GM18519 (cell line): ENCODE results near the gene PRR16.

Experiments
- ATAC-seq: cut with Tn5 transposase; IDR thresholded peaks from one replicate; pipeline ENCODE4 v1.9.1; 2021; ENCODE audit warnings: mild to moderate bottlenecking, moderate library complexity; ENCODE audit not compliant: unreplicated experiment, low FRiP score

The PRR16 gene

GRCh38 chr5:120564013-120564412, 99.9 kb downstream of the PRR16 start:
- ATAC-seq, result no peak

- ATAC-seq, result no peak
Measured at GRCh38 chr5:120567066-120567465, 103.0 kb downstream of the PRR16 start.

GRCh38 chr5:120567921-120568320, 103.8 kb downstream of the PRR16 start:
- no peak for ATAC-seq

- ATAC-seq, result no peak
Measured at GRCh38 chr5:120568711-120569110, 104.6 kb downstream of the PRR16 start.

GRCh38 chr5:120576588-120576987, 112.5 kb downstream of the PRR16 start:
- no peak for ATAC-seq

GRCh38 chr5:120582635-120583034, 118.5 kb downstream of the PRR16 start:
- ATAC-seq, result no peak

- ATAC-seq, result no peak
Measured at GRCh38 chr5:120586646-120587045, 122.5 kb downstream of the PRR16 start.

- no peak for ATAC-seq
Measured at GRCh38 chr5:120591911-120592310, 127.8 kb downstream of the PRR16 start.

GRCh38 chr5:120599576-120599975, 135.5 kb downstream of the PRR16 start:
- no peak for ATAC-seq

- ATAC-seq, result no peak
Measured at GRCh38 chr5:120600639-120601038, 136.5 kb downstream of the PRR16 start.

GRCh38 chr5:120602033-120602432, 137.9 kb downstream of the PRR16 start:
- ATAC-seq, result no peak

GRCh38 chr5:120604884-120605283, 140.8 kb downstream of the PRR16 start:
- ATAC-seq, result no peak

- no peak for ATAC-seq
Measured at GRCh38 chr5:120605325-120606079, 141.4 kb downstream of the PRR16 start.

GRCh38 chr5:120609570-120609969, 145.5 kb downstream of the PRR16 start:
- no peak for ATAC-seq

GRCh38 chr5:120610145-120610544, 146.0 kb downstream of the PRR16 start:
- ATAC-seq, result no peak

- ATAC-seq, result no peak
Measured at GRCh38 chr5:120613729-120614128, 149.6 kb downstream of the PRR16 start.

GRCh38 chr5:120614531-120615180, 150.6 kb downstream of the PRR16 start:
- no peak for ATAC-seq

- ATAC-seq, result no peak
Measured at GRCh38 chr5:120615967-120616645, 152.0 kb downstream of the PRR16 start.

GRCh38 chr5:120621339-120621738, 157.2 kb downstream of the PRR16 start:
- no peak for ATAC-seq

- no peak for ATAC-seq
Measured at GRCh38 chr5:120624021-120624563, 160.0 kb downstream of the PRR16 start.

GRCh38 chr5:120628156-120628555, 164.1 kb downstream of the PRR16 start:
- no peak for ATAC-seq
